ENCODE results near the gene FFAR2. TPM values are rescaled to one million over a fixed set of nuclear protein-coding genes. Genes with fewer than 3 reads are reported as not detected.

The FFAR2 gene
- total and polyA plus RNA-seq, 9 of the 15 experiments (the other 6 are each of a cell fraction or from before 2014, with no cell fraction given): not detected

DNA sequence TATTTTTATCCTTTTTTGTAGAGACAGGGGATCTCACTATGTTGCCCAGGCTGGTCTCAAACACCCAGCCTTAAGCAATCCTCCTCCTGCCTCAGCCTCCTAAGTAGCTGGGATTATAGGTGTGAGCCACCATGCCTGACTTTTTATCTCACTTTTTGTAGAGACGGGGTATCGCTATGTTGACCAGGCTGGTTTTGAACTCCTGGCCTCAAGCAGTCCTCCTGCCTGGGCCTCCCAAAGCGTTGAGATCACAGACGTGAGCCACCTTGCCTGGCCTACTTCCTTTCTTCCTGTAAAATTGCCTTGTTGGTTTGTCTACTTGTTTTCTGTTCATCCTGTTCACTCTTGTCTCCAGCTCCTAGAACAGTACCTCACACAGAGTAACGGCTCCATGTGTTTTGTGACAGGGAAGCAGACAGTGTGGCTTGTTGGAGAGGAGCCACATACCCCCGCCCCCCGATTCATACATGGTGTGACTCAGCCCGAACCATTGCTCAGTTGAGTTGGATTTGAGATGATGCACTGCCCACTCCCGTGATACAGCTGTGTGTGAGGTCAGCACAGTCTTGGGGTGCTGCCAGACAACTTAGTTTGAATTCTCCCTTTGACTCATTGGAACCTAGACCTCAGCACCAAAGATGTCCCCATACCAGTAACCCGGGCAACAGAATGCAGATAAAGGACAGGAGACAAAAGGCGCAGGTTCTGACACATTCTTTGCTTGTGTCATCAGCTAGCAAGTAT is 43.0 kb upstream of the FFAR2 start (continued):
- no peak for TF ChIP-seq ZNF12 (CRISPR knock-in tag; IDR thresholded peaks at IDR 0.05)
- TF ChIP-seq, protein P1, sequence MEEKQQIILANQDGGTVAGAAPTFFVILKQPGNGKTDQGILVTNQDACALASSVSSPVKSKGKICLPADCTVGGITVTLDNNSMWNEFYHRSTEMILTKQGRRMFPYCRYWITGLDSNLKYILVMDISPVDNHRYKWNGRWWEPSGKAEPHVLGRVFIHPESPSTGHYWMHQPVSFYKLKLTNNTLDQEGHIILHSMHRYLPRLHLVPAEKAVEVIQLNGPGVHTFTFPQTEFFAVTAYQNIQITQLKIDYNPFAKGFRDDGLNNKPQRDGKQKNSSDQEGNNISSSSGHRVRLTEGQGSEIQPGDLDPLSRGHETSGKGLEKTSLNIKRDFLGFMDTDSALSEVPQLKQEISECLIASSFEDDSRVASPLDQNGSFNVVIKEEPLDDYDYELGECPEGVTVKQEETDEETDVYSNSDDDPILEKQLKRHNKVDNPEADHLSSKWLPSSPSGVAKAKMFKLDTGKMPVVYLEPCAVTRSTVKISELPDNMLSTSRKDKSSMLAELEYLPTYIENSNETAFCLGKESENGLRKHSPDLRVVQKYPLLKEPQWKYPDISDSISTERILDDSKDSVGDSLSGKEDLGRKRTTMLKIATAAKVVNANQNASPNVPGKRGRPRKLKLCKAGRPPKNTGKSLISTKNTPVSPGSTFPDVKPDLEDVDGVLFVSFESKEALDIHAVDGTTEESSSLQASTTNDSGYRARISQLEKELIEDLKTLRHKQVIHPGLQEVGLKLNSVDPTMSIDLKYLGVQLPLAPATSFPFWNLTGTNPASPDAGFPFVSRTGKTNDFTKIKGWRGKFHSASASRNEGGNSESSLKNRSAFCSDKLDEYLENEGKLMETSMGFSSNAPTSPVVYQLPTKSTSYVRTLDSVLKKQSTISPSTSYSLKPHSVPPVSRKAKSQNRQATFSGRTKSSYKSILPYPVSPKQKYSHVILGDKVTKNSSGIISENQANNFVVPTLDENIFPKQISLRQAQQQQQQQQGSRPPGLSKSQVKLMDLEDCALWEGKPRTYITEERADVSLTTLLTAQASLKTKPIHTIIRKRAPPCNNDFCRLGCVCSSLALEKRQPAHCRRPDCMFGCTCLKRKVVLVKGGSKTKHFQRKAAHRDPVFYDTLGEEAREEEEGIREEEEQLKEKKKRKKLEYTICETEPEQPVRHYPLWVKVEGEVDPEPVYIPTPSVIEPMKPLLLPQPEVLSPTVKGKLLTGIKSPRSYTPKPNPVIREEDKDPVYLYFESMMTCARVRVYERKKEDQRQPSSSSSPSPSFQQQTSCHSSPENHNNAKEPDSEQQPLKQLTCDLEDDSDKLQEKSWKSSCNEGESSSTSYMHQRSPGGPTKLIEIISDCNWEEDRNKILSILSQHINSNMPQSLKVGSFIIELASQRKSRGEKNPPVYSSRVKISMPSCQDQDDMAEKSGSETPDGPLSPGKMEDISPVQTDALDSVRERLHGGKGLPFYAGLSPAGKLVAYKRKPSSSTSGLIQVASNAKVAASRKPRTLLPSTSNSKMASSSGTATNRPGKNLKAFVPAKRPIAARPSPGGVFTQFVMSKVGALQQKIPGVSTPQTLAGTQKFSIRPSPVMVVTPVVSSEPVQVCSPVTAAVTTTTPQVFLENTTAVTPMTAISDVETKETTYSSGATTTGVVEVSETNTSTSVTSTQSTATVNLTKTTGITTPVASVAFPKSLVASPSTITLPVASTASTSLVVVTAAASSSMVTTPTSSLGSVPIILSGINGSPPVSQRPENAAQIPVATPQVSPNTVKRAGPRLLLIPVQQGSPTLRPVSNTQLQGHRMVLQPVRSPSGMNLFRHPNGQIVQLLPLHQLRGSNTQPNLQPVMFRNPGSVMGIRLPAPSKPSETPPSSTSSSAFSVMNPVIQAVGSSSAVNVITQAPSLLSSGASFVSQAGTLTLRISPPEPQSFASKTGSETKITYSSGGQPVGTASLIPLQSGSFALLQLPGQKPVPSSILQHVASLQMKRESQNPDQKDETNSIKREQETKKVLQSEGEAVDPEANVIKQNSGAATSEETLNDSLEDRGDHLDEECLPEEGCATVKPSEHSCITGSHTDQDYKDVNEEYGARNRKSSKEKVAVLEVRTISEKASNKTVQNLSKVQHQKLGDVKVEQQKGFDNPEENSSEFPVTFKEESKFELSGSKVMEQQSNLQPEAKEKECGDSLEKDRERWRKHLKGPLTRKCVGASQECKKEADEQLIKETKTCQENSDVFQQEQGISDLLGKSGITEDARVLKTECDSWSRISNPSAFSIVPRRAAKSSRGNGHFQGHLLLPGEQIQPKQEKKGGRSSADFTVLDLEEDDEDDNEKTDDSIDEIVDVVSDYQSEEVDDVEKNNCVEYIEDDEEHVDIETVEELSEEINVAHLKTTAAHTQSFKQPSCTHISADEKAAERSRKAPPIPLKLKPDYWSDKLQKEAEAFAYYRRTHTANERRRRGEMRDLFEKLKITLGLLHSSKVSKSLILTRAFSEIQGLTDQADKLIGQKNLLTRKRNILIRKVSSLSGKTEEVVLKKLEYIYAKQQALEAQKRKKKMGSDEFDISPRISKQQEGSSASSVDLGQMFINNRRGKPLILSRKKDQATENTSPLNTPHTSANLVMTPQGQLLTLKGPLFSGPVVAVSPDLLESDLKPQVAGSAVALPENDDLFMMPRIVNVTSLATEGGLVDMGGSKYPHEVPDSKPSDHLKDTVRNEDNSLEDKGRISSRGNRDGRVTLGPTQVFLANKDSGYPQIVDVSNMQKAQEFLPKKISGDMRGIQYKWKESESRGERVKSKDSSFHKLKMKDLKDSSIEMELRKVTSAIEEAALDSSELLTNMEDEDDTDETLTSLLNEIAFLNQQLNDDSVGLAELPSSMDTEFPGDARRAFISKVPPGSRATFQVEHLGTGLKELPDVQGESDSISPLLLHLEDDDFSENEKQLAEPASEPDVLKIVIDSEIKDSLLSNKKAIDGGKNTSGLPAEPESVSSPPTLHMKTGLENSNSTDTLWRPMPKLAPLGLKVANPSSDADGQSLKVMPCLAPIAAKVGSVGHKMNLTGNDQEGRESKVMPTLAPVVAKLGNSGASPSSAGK (IDR thresholded peaks at IDR 0.05): peak; percentile 77
- TF ChIP-seq TAF9B (IDR thresholded peaks at IDR 0.05; ENCODE audit: partially characterized antibody): peak; percentile 64
- no peak for TF ChIP-seq ETV5 (CRISPR knock-in tag; IDR thresholded peaks at IDR 0.05; ENCODE audit: low read depth)
- no peak for TF ChIP-seq ZNF232 (CRISPR knock-in tag; IDR thresholded peaks at IDR 0.05)
- TF ChIP-seq POLR3G (IDR thresholded peaks at IDR 0.05; ENCODE audit: extremely low read depth, insufficient read length, insufficient replicate concordance): no peak
- TF ChIP-seq BCL6 (CRISPR knock-in tag; IDR thresholded peaks at IDR 0.05): no peak
- no peak for TF ChIP-seq KLF6 (CRISPR knock-in tag; IDR thresholded peaks at IDR 0.05; ENCODE audit: borderline replicate concordance)
- TF ChIP-seq, protein P2, sequence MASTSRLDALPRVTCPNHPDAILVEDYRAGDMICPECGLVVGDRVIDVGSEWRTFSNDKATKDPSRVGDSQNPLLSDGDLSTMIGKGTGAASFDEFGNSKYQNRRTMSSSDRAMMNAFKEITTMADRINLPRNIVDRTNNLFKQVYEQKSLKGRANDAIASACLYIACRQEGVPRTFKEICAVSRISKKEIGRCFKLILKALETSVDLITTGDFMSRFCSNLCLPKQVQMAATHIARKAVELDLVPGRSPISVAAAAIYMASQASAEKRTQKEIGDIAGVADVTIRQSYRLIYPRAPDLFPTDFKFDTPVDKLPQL (IDR thresholded peaks at IDR 0.05; ENCODE audit: extremely low read depth, insufficient read length): no peak
- TF ChIP-seq GTF2F1 (IDR thresholded peaks at IDR 0.05; ENCODE audit: low read depth, low read length): no peak
